ENCODE data around the gene EFNA4. TPM values are rescaled to one million over a fixed set of nuclear protein-coding genes. Genes with fewer than 3 reads are reported as not detected.

Gene EFNA4
- polyA plus RNA-seq, 1 donor (not counting 4 experiments of a cell fraction or from before 2014, with no cell fraction given), result 7.6 TPM

DNA sequence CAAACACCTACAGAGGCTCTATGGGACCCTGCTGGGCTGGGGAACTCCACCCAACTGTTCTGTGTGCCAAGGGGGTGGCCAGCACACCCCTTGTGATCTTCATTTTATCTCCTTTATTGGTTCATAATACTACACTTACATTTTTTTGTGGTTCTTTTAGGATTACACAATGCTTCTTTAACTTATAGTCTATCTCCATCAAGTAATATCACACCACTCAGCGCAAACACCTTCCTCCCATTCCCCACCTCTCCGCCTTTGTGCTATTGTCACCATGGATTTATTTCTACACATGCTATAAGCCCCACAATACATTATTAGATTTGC lies 31.0 kb downstream of the EFNA4 start:
- Histone ChIP-seq H3K9me1 (ENCODE audit: control insufficient read depth, extremely low read depth, insufficient read depth, low read length) (no peaks in the 10 kb centered on the region), H3K4me1 (ENCODE audit: control insufficient read depth, extremely low read depth, insufficient read depth, low read length) (peaks cover 9% of the 10 kb centered on the region), H3K27ac (ENCODE audit: control insufficient read depth, insufficient read depth, low read length) (no peak overlapping the region), H3K79me2 (ENCODE audit: control insufficient read depth, insufficient read depth, low read length) (no peaks in the 10 kb centered on the region), H3K4me2 (ENCODE audit: control insufficient read depth, extremely low read depth, insufficient read depth, low read depth, low read length) (no peak overlapping the region), H3K9me3 (ENCODE audit: control insufficient read depth, low read depth, low read length) (no peaks in the 10 kb centered on the region), H3K36me3 (ENCODE audit: control insufficient read depth in 2 of 2, extremely low read depth in 1 of 2, insufficient read depth in 2 of 2, low read length in 2 of 2) (no peaks in the 10 kb centered on the region), H3K27me3 (ENCODE audit: control insufficient read depth, extremely low read depth, insufficient read depth, low read length) (peaks cover 3% of the 10 kb centered on the region), H3K4me3 (ENCODE audit: control insufficient read depth in 2 of 3, extremely low read depth in 1 of 3, insufficient read depth in 2 of 3, low read depth in 1 of 3, low read length in 3 of 3) (no peak overlapping the region), H4K20me1 (ENCODE audit: control insufficient read depth, extremely low read depth, insufficient read depth, low read length) (no peaks in the 10 kb centered on the region), H2AFZ (ENCODE audit: control insufficient read depth, low read length) (no peak overlapping the region), H3K9ac (ENCODE audit: control insufficient read depth, extremely low read depth, insufficient read depth, low read length) (no peak overlapping the region)
- DNase-seq (ENCODE audit: low read depth, low spot score) (no peak), FAIRE-seq (no peak)
- dilution Hi-C loops (cut with MboI; ENCODE audit: extremely low pct_ligation_motif_present, low sequenced_read_pairs), result no loop called here
- TF ChIP-seq EZH2 (IDR thresholded peaks at IDR 0.05; ENCODE audit: low read length), result no peak
- TF ChIP-seq, protein P1, sequence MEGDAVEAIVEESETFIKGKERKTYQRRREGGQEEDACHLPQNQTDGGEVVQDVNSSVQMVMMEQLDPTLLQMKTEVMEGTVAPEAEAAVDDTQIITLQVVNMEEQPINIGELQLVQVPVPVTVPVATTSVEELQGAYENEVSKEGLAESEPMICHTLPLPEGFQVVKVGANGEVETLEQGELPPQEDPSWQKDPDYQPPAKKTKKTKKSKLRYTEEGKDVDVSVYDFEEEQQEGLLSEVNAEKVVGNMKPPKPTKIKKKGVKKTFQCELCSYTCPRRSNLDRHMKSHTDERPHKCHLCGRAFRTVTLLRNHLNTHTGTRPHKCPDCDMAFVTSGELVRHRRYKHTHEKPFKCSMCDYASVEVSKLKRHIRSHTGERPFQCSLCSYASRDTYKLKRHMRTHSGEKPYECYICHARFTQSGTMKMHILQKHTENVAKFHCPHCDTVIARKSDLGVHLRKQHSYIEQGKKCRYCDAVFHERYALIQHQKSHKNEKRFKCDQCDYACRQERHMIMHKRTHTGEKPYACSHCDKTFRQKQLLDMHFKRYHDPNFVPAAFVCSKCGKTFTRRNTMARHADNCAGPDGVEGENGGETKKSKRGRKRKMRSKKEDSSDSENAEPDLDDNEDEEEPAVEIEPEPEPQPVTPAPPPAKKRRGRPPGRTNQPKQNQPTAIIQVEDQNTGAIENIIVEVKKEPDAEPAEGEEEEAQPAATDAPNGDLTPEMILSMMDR (optimal IDR thresholded peaks at IDR 0.05 in 1 of 3, IDR thresholded peaks at IDR 0.05 in 1 of 3, conservative IDR thresholded peaks at IDR 0.05 in 1 of 3; ENCODE audit: extremely low read depth in 1 of 3, insufficient read depth in 2 of 3, low read length in 3 of 3), result no peak

DNA sequence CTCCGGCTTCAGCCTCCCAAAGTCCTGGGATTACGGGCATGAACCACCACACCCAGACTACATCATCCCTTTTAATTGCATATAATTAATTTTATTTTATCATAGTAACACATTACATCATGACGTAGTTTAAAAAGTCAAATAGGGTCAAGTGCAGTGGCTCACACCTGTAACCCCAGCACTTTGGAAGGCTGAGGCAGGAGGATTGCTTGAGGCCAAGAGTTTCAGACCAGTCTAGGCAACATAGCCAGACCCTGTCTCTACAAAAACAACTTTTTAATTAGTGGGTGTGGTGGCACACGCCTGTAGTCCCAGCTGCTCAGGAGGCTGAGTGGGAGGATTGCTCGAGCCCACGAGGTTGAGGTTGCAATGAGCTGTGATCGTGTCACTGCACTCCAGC lies 35.8 kb downstream of the EFNA4 start:
- dilution Hi-C loops (cut with MboI; ENCODE audit: extremely low pct_ligation_motif_present, low sequenced_read_pairs), result no loop called here

More for the DNA sequence above, 35.8 kb downstream of the EFNA4 start:
- no peaks in the 10 kb centered on the region for H3K9me3 ChIP-seq (ENCODE audit: control insufficient read depth, low read depth, low read length)
- FAIRE-seq (no peak), DNase-seq (ENCODE audit: low read depth, low spot score) (no peak)
- no peaks in the 10 kb centered on the region for H4K20me1 ChIP-seq (ENCODE audit: control insufficient read depth, extremely low read depth, insufficient read depth, low read length)
- H3K4me3 ChIP-seq (ENCODE audit: control insufficient read depth in 2 of 3, extremely low read depth in 1 of 3, insufficient read depth in 2 of 3, low read depth in 1 of 3, low read length in 3 of 3), result no peak overlapping the region
- no peak overlapping the region for H3K27ac ChIP-seq (ENCODE audit: control insufficient read depth, insufficient read depth, low read length)
- H3K4me2 ChIP-seq (ENCODE audit: control insufficient read depth, extremely low read depth, insufficient read depth, low read depth, low read length), result no peak overlapping the region
- no peaks in the 10 kb centered on the region for H3K27me3 ChIP-seq (ENCODE audit: control insufficient read depth, extremely low read depth, insufficient read depth, low read length)
- H3K36me3 ChIP-seq (ENCODE audit: control insufficient read depth in 2 of 2, extremely low read depth in 1 of 2, insufficient read depth in 2 of 2, low read length in 2 of 2), result no peaks in the 10 kb centered on the region
- no peak for TF ChIP-seq EZH2 (IDR thresholded peaks at IDR 0.05; ENCODE audit: low read length)
- TF ChIP-seq, protein P1 (optimal IDR thresholded peaks at IDR 0.05 in 1 of 3, IDR thresholded peaks at IDR 0.05 in 1 of 3, conservative IDR thresholded peaks at IDR 0.05 in 1 of 3; ENCODE audit: extremely low read depth in 1 of 3, insufficient read depth in 2 of 3, low read length in 3 of 3), result no peak
- peaks cover 1% of the 10 kb centered on the region for H3K4me1 ChIP-seq (ENCODE audit: control insufficient read depth, extremely low read depth, insufficient read depth, low read length)
- no peak overlapping the region for H2AFZ ChIP-seq (ENCODE audit: control insufficient read depth, low read length)
- no peaks in the 10 kb centered on the region for H3K79me2 ChIP-seq (ENCODE audit: control insufficient read depth, insufficient read depth, low read length)
- no peak overlapping the region for H3K9ac ChIP-seq (ENCODE audit: control insufficient read depth, extremely low read depth, insufficient read depth, low read length)
- no peaks in the 10 kb centered on the region for H3K9me1 ChIP-seq (ENCODE audit: control insufficient read depth, extremely low read depth, insufficient read depth, low read length)

Measured in keratinocyte (primary cell).